Gastrocnemius medialis (tissue), 4 donors: ENCODE data around the gene COL25A1. TPM values are rescaled to one million over a fixed set of nuclear protein-coding genes. Genes with fewer than 3 reads are reported as not detected.

ENCODE experiments used
- ATAC-seq, 2 donors: fragments of 150-250 bp; one replicate each; pipeline ENCODE4 v1.9.1; 2016
- DNase-seq, 2 donors: peaks; one replicate each; pipeline ENCODE4 v3.0.0-alpha.2; 2019
- H3K27ac ChIP-seq, 4 donors: fragments of 200-600 bp; sonication (generic); 1 replicate in 1 of 4; 2 replicates in 3 of 4; pipeline ENCODE4 v1.5.1; 2016 to 2018; ENCODE audit warnings: mild to moderate bottlenecking in 2 of 4, moderate library complexity in 1 of 4
- H3K27me3 ChIP-seq, 3 donors: fragments of 200-600 bp; sonication (generic) in 2 of 3; 1 replicate in 1 of 3; 2 replicates in 2 of 3; pipeline versions ENCODE4 v1.5.1 to v1.6.0; 2016 to 2019; ENCODE audit warnings: mild to moderate bottlenecking in 1 of 3, moderate library complexity in 1 of 3
- H3K36me3 ChIP-seq, 2 donors: fragments of 200-600 bp; sonication (generic) in 1 of 2; one replicate each; pipeline ENCODE4 v1.5.1; 2017 to 2018
- H3K4me1 ChIP-seq, 2 donors: fragments of 200-600 bp; sonication (generic) in 1 of 2; one replicate each; pipeline ENCODE4 v1.5.1; 2016 to 2017; ENCODE audit warnings: mild to moderate bottlenecking in 2 of 2
- H3K4me3 ChIP-seq, 4 donors: fragments of 200-600 bp; sonication (generic) in 3 of 4; 1 replicate in 1 of 4; 2 replicates in 3 of 4; pipeline ENCODE4 v1.5.1; 2016 to 2019; ENCODE audit warnings: mild to moderate bottlenecking in 2 of 4
- H3K9me3 ChIP-seq, 3 donors: fragments of 200-600 bp; sonication (generic) in 2 of 3; 1 replicate in 1 of 3; 2 replicates in 2 of 3; pipeline ENCODE4 v1.5.1; 2016 to 2019
- POLR2A ChIP-seq, 2 donors: fragments of 450-650 bp; IDR thresholded peaks; one replicate each; pipeline ENCODE4 v1.6.1; 2017; ENCODE audit warnings: antibody characterized with exemption in 2 of 2, mild to moderate bottlenecking in 2 of 2, moderate library complexity in 2 of 2
- in situ Hi-C, 4 donors: fragments of 200-750 bp; cut with MboI; loops; one replicate each; pipeline versions ENCODE4 v1.15.0 to v1.8.0; 2017; ENCODE audit warnings: low sequenced_read_pairs in 4 of 4
- intact Hi-C: fragments of 100-400 bp; cut with DNase I; formaldehyde crosslinking; loops from one replicate; pipeline ENCODE4 v1.15.1; 2023; ENCODE audit warnings: low total_unique reads
- total RNA-seq, 4 donors: library from RNA; depleted of rRNA; stranded (reverse); fragments of >200 nt; gene quantifications; one replicate each; pipeline versions ENCODE4 v1.1.0 to v1.2.3, GENCODE V29; 2016
- TF ChIP-seq, protein P1 (sequence below), 5 experiments: fragments of 450-650 bp in 3 of 5; fragments of 200-600 bp in 2 of 5; sonication (generic) in 2 of 5; IDR thresholded peaks in 4 of 5; conservative IDR thresholded peaks in 1 of 5; 1 replicate in 4 of 5; 2 replicates in 1 of 5; pipeline ENCODE4 v1.5.1; 2016 to 2019; ENCODE audit warnings: antibody characterized with exemption in 5 of 5, mild to moderate bottlenecking in 3 of 5, moderate library complexity in 3 of 5

Gene COL25A1
- total RNA-seq, 4 donors from 2014 or later = 0.27 to 2.0 (median 0.85) TPM; not detected in 1

- intact Hi-C loops (no loop called here), in situ Hi-C loops (no loop called here)
- DNase-seq (no peak), ATAC-seq (no peak)
- Histone ChIP-seq H3K9me3 (no peaks in the 10 kb centered on the region), H3K27ac (no peak overlapping the region), H3K4me3 (no peak overlapping the region), H3K36me3 (no peaks in the 10 kb centered on the region), H3K27me3 (no peaks in the 10 kb centered on the region), H3K4me1 (no peaks in the 10 kb centered on the region)
- TF ChIP-seq, protein P1, sequence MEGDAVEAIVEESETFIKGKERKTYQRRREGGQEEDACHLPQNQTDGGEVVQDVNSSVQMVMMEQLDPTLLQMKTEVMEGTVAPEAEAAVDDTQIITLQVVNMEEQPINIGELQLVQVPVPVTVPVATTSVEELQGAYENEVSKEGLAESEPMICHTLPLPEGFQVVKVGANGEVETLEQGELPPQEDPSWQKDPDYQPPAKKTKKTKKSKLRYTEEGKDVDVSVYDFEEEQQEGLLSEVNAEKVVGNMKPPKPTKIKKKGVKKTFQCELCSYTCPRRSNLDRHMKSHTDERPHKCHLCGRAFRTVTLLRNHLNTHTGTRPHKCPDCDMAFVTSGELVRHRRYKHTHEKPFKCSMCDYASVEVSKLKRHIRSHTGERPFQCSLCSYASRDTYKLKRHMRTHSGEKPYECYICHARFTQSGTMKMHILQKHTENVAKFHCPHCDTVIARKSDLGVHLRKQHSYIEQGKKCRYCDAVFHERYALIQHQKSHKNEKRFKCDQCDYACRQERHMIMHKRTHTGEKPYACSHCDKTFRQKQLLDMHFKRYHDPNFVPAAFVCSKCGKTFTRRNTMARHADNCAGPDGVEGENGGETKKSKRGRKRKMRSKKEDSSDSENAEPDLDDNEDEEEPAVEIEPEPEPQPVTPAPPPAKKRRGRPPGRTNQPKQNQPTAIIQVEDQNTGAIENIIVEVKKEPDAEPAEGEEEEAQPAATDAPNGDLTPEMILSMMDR (IDR thresholded peaks at IDR 0.05 in 4 of 5, conservative IDR thresholded peaks at IDR 0.05 in 1 of 5) = no peak
- no peak for TF ChIP-seq POLR2A (IDR thresholded peaks at IDR 0.05)
These were observed 54.0 kb downstream of the COL25A1 start for GRCh38 chr4:109248322-109248900.

DNA sequence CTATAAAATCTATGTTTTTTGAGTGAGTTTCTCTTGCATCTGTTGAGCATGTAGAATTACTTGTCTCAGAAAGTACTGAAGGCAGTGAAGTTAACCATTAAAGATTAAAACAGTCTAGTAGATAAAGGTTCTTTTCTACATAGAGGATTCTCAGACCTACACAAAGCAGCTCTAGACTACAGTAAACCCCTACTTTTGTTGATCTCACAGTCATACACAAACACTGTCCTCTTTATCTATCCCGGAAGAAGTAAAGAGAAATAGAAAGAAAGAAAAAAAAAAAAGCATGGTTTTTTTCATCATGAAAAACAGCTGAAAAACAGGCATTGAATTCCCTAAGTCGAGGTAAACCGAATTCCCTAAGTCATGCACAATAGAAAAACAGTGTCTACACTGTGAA is 58.6 kb downstream of the COL25A1 start:
- in situ Hi-C loops = no loop called here
- TF ChIP-seq POLR2A (IDR thresholded peaks at IDR 0.05) = no peak
- TF ChIP-seq, protein P1 (IDR thresholded peaks at IDR 0.05 in 4 of 5, conservative IDR thresholded peaks at IDR 0.05 in 1 of 5) = no peak
- no peak for ATAC-seq

GRCh38 chr4:109238746-109239145 is 63.7 kb downstream of the COL25A1 start:
- DNase-seq (no peak), ATAC-seq (no peak)
- Histone ChIP-seq H3K27ac (no peak overlapping the region), H3K36me3 (no peaks in the 10 kb centered on the region), H3K9me3 (no peaks in the 10 kb centered on the region), H3K27me3 (no peaks in the 10 kb centered on the region), H3K4me1 (peaks cover 8 to 22% of the 10 kb centered on the region in 2 donors), H3K4me3 (no peak overlapping the region)
- no peak for TF ChIP-seq POLR2A (IDR thresholded peaks at IDR 0.05)
- TF ChIP-seq, protein P1 (IDR thresholded peaks at IDR 0.05 in 4 of 5, conservative IDR thresholded peaks at IDR 0.05 in 1 of 5) = no peak
- in situ Hi-C loops (no loop called here), intact Hi-C loops (no loop called here)

More for the DNA sequence above, 58.6 kb downstream of the COL25A1 start:
- Histone ChIP-seq H3K4me1 (no peaks in the 10 kb centered on the region), H3K4me3 (no peak overlapping the region), H3K9me3 (no peaks in the 10 kb centered on the region), H3K27ac (no peak overlapping the region), H3K36me3 (no peaks in the 10 kb centered on the region), H3K27me3 (no peaks in the 10 kb centered on the region)
- DNase-seq = no peak
- intact Hi-C loops = no loop called here

- in situ Hi-C loops = no loop called here
- H3K4me3 ChIP-seq = no peak overlapping the region
- no peaks in the 10 kb centered on the region for H3K27me3 ChIP-seq
- no peaks in the 10 kb centered on the region for H3K36me3 ChIP-seq
- H3K4me1 ChIP-seq = peaks cover 17 to 34% of the 10 kb centered on the region in 2 donors
- no peak for TF ChIP-seq POLR2A (IDR thresholded peaks at IDR 0.05)
- TF ChIP-seq, protein P1 (IDR thresholded peaks at IDR 0.05 in 4 of 5, conservative IDR thresholded peaks at IDR 0.05 in 1 of 5) = no peak
- ATAC-seq (peak; percentile 94), DNase-seq (no peak)
- no peaks in the 10 kb centered on the region for H3K9me3 ChIP-seq
- peak overlapping the region; percentile 35 to 71 (median 64) for H3K27ac ChIP-seq
- intact Hi-C loops = no loop called here
These were observed 66.8 kb downstream of the COL25A1 start for GRCh38 chr4:109235683-109236082.

DNA sequence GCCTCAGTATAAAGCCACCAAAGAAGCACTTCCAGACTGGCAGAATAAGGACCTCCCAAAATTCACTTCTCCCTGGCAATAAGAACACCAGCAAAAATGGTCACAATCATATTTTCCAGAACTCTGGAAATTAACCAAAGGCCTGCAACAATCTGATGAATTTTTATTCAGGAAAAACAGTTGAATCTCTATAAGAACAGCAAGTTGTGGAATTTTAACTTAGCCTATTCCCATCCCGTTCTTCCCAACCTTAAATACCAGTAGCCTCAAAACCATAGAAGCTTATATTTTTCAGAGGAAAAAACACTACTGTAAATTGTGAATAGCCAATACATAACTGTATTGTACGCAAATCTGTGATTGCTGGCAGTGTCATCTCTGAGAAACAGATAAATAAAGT is 67.9 kb downstream of the COL25A1 start:
- in situ Hi-C loops = no loop called here
- Histone ChIP-seq H3K4me3 (no peak overlapping the region), H3K4me1 (peaks cover 17 to 34% of the 10 kb centered on the region in 2 donors), H3K36me3 (no peaks in the 10 kb centered on the region), H3K9me3 (no peaks in the 10 kb centered on the region), H3K27me3 (no peaks in the 10 kb centered on the region), H3K27ac (peak overlapping the region in 1 of 4 donors; percentile 71)
- no peak for ATAC-seq
- intact Hi-C loops = no loop called here
- TF ChIP-seq, protein P1 (IDR thresholded peaks at IDR 0.05 in 4 of 5, conservative IDR thresholded peaks at IDR 0.05 in 1 of 5) = no peak
- no peak for TF ChIP-seq POLR2A (IDR thresholded peaks at IDR 0.05)
- DNase-seq = no peak
